Cardiac muscle cell (in vitro differentiated cells and primary cell): ENCODE results near the gene CCNA1. TPM values are rescaled to one million over a fixed set of nuclear protein-coding genes. Genes with fewer than 3 reads are reported as not detected.

Experiments
- DNase-seq, 2 donors: peaks; one replicate each; pipeline versions ENCODE4 v3.0.0 to v3.0.0-alpha.2; 2010 to 2017; ENCODE audit warnings: low read depth in 1 of 2, low spot score in 1 of 2
- H3K27ac ChIP-seq: fragments of 200-600 bp; sonication (generic); 2 replicates; pipeline ENCODE4 v1.5.1; 2016
- H3K27me3 ChIP-seq: fragments of 200-600 bp; sonication (generic); 2 replicates; pipeline ENCODE4 v1.6.0; 2016; ENCODE audit warnings: control low read depth
- H3K36me3 ChIP-seq: fragments of 200-600 bp; sonication (generic); 2 replicates; pipeline ENCODE4 v1.5.1; 2016; ENCODE audit warnings: control low read depth
- H3K4me1 ChIP-seq: fragments of 200-600 bp; sonication (generic); 2 replicates; pipeline ENCODE4 v1.8.1; 2017; ENCODE audit warnings: low read depth, mild to moderate bottlenecking, mixed run types
- H3K4me3 ChIP-seq: fragments of 200-600 bp; sonication (generic); 2 replicates; pipeline ENCODE4 v1.5.1; 2016; ENCODE audit warnings: mild to moderate bottlenecking
- H3K9me3 ChIP-seq: fragments of 200-600 bp; sonication (generic); 2 replicates; pipeline ENCODE4 v1.5.1; 2017; ENCODE audit warnings: low read depth, mild to moderate bottlenecking, control low read depth
- polyA plus RNA-seq: library from polyadenylated mRNA; unstranded; fragments of >200 nt; fragmentation: Nextera tagmentation; extraction: Ambion mirVana; gene quantifications from 2 replicates; pipeline ENCODE4 v1.2.1, GENCODE V29; 2016
- total RNA-seq: library from RNA; depleted of rRNA; stranded (reverse); fragments of >200 nt; gene quantifications from 2 replicates; pipeline ENCODE4 v1.2.3, GENCODE V29; 2016
- TF ChIP-seq, protein P1 (sequence below): IDR thresholded peaks from 2 replicates; pipeline ENCODE4 v1.5.1; 2012; ENCODE audit warnings: low read depth, mild to moderate bottlenecking, low read length

The CCNA1 gene
- total and polyA plus RNA-seq, 2 experiments from 2014 or later: 0.26 to 1.4 TPM

DNA sequence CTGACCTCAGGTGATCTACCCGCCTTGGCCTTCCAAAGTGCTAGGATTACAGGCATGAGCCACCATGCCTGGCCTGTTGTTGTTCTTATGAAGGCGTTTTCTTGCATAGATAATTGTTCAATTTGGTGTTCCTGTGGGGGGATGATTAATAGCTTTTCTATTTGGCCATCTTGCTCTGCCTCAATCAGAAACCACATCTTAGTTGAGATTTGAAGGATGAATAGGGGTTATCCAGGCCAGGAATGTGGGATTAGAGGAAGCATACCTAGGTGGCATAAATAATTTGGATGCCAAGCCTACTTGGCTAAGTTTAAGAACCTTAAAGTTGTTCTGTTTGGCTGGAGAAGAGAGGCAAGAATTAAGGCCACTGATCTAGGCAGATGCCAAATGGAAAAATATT, 44.4 kb downstream of the CCNA1 start:
- no peaks in the 10 kb centered on the region for H3K27me3 ChIP-seq
- no peak for DNase-seq
- H3K4me1 ChIP-seq: no peaks in the 10 kb centered on the region
- no peaks in the 10 kb centered on the region for H3K36me3 ChIP-seq
- H3K4me3 ChIP-seq: no peak overlapping the region
- no peaks in the 10 kb centered on the region for H3K9me3 ChIP-seq
- TF ChIP-seq, protein P1, sequence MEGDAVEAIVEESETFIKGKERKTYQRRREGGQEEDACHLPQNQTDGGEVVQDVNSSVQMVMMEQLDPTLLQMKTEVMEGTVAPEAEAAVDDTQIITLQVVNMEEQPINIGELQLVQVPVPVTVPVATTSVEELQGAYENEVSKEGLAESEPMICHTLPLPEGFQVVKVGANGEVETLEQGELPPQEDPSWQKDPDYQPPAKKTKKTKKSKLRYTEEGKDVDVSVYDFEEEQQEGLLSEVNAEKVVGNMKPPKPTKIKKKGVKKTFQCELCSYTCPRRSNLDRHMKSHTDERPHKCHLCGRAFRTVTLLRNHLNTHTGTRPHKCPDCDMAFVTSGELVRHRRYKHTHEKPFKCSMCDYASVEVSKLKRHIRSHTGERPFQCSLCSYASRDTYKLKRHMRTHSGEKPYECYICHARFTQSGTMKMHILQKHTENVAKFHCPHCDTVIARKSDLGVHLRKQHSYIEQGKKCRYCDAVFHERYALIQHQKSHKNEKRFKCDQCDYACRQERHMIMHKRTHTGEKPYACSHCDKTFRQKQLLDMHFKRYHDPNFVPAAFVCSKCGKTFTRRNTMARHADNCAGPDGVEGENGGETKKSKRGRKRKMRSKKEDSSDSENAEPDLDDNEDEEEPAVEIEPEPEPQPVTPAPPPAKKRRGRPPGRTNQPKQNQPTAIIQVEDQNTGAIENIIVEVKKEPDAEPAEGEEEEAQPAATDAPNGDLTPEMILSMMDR: no peak
- H3K27ac ChIP-seq: no peak overlapping the region

DNA sequence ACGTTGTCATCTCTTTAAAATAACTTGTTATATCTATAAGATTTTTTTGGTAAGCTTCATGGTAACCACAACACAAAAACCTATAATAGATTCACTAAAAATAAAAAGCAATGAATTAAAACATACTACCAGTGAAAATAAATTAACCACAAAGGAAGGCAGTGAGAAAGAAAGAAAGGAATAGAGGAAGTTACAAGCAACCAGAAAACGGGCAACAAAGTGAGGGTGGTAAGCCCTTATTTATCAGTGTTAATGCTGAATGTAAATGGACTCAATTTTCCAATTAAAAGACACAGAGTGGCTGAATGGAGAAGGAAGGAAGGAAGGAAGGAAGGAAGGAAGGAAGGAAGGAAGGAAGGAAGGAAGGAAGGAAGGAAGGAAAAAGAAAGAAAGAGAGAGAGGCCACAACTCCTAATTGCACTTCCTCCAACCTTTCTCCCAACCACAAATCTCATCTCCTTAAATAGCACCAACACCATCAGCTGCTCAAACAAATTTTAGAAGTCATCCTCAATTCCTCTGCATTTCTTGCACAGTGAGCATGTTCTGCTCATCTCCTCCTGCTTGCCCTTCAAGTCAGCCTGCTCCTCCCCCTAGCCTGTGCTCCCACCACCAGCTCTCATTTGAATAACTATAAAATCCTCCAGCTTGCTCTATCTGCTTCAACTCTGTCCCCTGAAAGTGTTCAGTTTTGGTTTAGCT, 48.6 kb downstream of the CCNA1 start:
- H3K27ac ChIP-seq: no peak overlapping the region
- DNase-seq: no peak
- H3K4me3 ChIP-seq: no peak overlapping the region
- no peaks in the 10 kb centered on the region for H3K36me3 ChIP-seq
- no peaks in the 10 kb centered on the region for H3K9me3 ChIP-seq
- H3K4me1 ChIP-seq: no peaks in the 10 kb centered on the region
- no peaks in the 10 kb centered on the region for H3K27me3 ChIP-seq
- TF ChIP-seq, protein P1: no peak

DNA sequence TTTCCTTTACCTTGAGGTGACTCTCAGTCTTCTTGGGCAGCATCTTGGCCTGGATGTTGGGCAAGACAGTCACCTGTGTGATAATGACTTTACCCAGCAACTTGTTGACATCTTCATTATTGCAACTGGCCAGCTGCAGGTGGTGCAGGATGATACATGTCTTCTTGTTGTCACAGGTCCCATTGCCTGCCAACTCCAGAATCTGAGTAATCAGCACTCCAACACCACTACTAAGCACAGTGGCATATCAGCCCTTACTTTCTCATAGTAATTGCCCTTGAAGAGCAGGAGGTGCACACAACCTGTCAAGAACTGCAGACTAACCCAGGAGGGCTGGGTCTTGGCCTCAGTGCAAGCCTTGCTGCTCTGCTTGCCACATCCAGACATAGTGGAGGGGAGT, 57.8 kb downstream of the CCNA1 start:
- Histone ChIP-seq H3K27ac (no peak overlapping the region), H3K4me1 (no peaks in the 10 kb centered on the region), H3K36me3 (no peaks in the 10 kb centered on the region), H3K9me3 (no peaks in the 10 kb centered on the region), H3K4me3 (no peak overlapping the region), H3K27me3 (no peaks in the 10 kb centered on the region)
- no peak for DNase-seq
- TF ChIP-seq, protein P1: no peak

Other genes starting within 250 kb of the CCNA1 start
- 1.6 and 7.0 TPM in 2 replicates for gene SOHLH2, start 217.9 kb upstream of the CCNA1 start, total RNA-seq
- 3.0 and 9.2 TPM in 2 replicates for gene SOHLH2, start 217.9 kb upstream of the CCNA1 start, polyA plus RNA-seq
- 3.1 and 6.9 TPM in 2 replicates for gene CCDC169, start 134.7 kb upstream of the CCNA1 start, total RNA-seq
- gene CCDC169, start 134.7 kb upstream of the CCNA1 start, polyA plus RNA-seq: 6.9 and 16.0 TPM in 2 replicates
- gene SPART, start 86.1 kb upstream of the CCNA1 start, total RNA-seq: 30.8 and 34.2 TPM in 2 replicates
- 26.7 and 29.4 TPM in 2 replicates for gene SPART, start 86.1 kb upstream of the CCNA1 start, polyA plus RNA-seq
- gene SERTM1, start 241.5 kb downstream of the CCNA1 start, total RNA-seq: 0.12 TPM in 1 of 2 replicates, not detected in the other
- 0.78 TPM in 1 of 2 replicates, not detected in the other for gene SERTM1, start 241.5 kb downstream of the CCNA1 start, polyA plus RNA-seq